Endothelial cell of umbilical vein (primary cell): Measurements from ENCODE around the gene BPI. TPM values are rescaled to one million over a fixed set of nuclear protein-coding genes. Genes with fewer than 3 reads are reported as not detected.

Experiments
- BruUV-seq: library from RNA; stranded (reverse); fragments of 400-500 nt; replicated peaks from 2 replicates; lab custom pipeline; 2021; lab: Mats Ljungman, UMichigan
- CTCF ChIA-PET: fragments of 300-600, 350-600 bp; sonication (Branson Sonifier 250); formaldehyde crosslinking; loops from one replicate; lab custom pipeline; 2021; ENCODE audit warnings: antibody characterized with exemption, inconsistent platforms; lab: Charles Lee
- POLR2A ChIA-PET: fragments of 300-600, 350-600 bp; sonication (Branson Sonifier 250); formaldehyde crosslinking; loops from one replicate; lab custom pipeline; 2021; ENCODE audit warnings: antibody characterized with exemption, inconsistent platforms; lab: Charles Lee
- DNase-seq: peaks from one replicate; pipeline ENCODE4 v3.0.0-alpha.2; 2011; ENCODE audit warnings: low read depth, low spot score
- FAIRE-seq: peaks from 2 replicates; lab custom pipeline; 2011; peaks lifted over from hg19 to GRCh38; lab: Jason Lieb, UNC
- H2AFZ ChIP-seq: 2 replicates; pipeline ENCODE4 v1.6.0; 2012; ENCODE audit warnings: low read depth, low read length, control low read depth, inconsistent platforms
- H3K27ac ChIP-seq: 2 replicates; pipeline ENCODE4 v1.5.1; 2011; ENCODE audit warnings: low read depth, mild to moderate bottlenecking, control low read depth, low read length, moderate library complexity; ENCODE audit not compliant: insufficient read depth
- H3K27me3 ChIP-seq, 2 experiments: 2 replicates each; pipeline versions ENCODE4 v1.6.0 to v1.6.1; 2011; ENCODE audit warnings: low read length in 2 of 2, mixed read lengths in 1 of 2; ENCODE audit not compliant: control insufficient read depth in 2 of 2, insufficient read depth in 2 of 2
- H3K36me3 ChIP-seq, 2 experiments: 2 replicates in 1 of 2; 3 replicates in 1 of 2; pipeline ENCODE4 v1.5.1; 2011; ENCODE audit warnings: low read length in 2 of 2, mild to moderate bottlenecking in 1 of 2, moderate library complexity in 1 of 2; ENCODE audit not compliant: control insufficient read depth in 2 of 2, insufficient read depth in 2 of 2; ENCODE audit errors: extremely low read depth in 1 of 2
- H3K4me1 ChIP-seq: 3 replicates; pipeline ENCODE4 v1.5.1; 2011; ENCODE audit warnings: mild to moderate bottlenecking, low read length; ENCODE audit not compliant: control insufficient read depth, insufficient read depth; ENCODE audit errors: extremely low read depth
- H3K4me2 ChIP-seq: 2 replicates; pipeline ENCODE4 v1.6.1; 2011; ENCODE audit warnings: low read length, control low read depth, mixed read lengths; ENCODE audit not compliant: insufficient read depth
- H3K4me3 ChIP-seq, 3 experiments: fragments of 200-600 bp in 1 of 3; sonication (generic), shearing (Covaris generic) in 1 of 3; replicated peaks in 1 of 3; 2 replicates each; pipeline ENCODE4 v1.5.1; 2011 to 2016; ENCODE audit warnings: control low read depth in 3 of 3, low read length in 3 of 3, mild to moderate bottlenecking in 2 of 3, inconsistent platforms in 1 of 3, low read depth in 1 of 3, moderate library complexity in 1 of 3; ENCODE audit not compliant: insufficient read depth in 1 of 3
- H3K79me2 ChIP-seq: 2 replicates; pipeline ENCODE4 v1.6.0; 2012; ENCODE audit warnings: low read length, inconsistent platforms; ENCODE audit not compliant: control insufficient read depth, insufficient read depth
- H3K9ac ChIP-seq: replicated peaks from 2 replicates; pipeline ENCODE3; 2011; ENCODE audit warnings: low read length, control low read depth; ENCODE audit not compliant: insufficient read depth; ENCODE audit errors: extremely low read depth
- H3K9me1 ChIP-seq: replicated peaks from 3 replicates; pipeline ENCODE4 v1.6.0; 2011; ENCODE audit warnings: mild to moderate bottlenecking, low read length; ENCODE audit not compliant: control insufficient read depth, insufficient read depth; ENCODE audit errors: extremely low read depth
- H3K9me3 ChIP-seq: replicated peaks from 2 replicates; pipeline ENCODE4 v1.5.1; 2012; ENCODE audit warnings: low read length, inconsistent platforms; ENCODE audit not compliant: control insufficient read depth, insufficient read depth
- H4K20me1 ChIP-seq: replicated peaks from 2 replicates; pipeline ENCODE3; 2011; ENCODE audit warnings: mild to moderate bottlenecking, low read length; ENCODE audit not compliant: control insufficient read depth, insufficient read depth; ENCODE audit errors: extremely low read depth
- EZH2 ChIP-seq: IDR thresholded peaks from 2 replicates; pipeline ENCODE4 v1.6.1; 2012; ENCODE audit warnings: borderline replicate concordance, low read depth, mild to moderate bottlenecking, moderate library complexity, low read length, inconsistent platforms; ENCODE audit not compliant: severe bottlenecking
- FOS ChIP-seq: IDR thresholded peaks from 2 replicates; pipeline ENCODE4 v1.6.1; 2011; ENCODE audit warnings: mild to moderate bottlenecking, low read length, moderate library complexity, borderline replicate concordance; ENCODE audit not compliant: insufficient read depth
- GATA2 ChIP-seq: IDR thresholded peaks from 2 replicates; pipeline ENCODE4 v1.7.0; 2011; ENCODE audit warnings: low read depth, mild to moderate bottlenecking, moderate library complexity, mixed read lengths, low read length; ENCODE audit not compliant: insufficient read length, insufficient read depth
- JUN ChIP-seq: IDR thresholded peaks from 2 replicates; pipeline ENCODE4 v1.6.1; 2011; ENCODE audit warnings: borderline replicate concordance, low read depth; ENCODE audit not compliant: insufficient read length, insufficient read depth
- MYC ChIP-seq: IDR thresholded peaks from one replicate; pipeline ENCODE4 v1.6.1; 2011; ENCODE audit warnings: mild to moderate bottlenecking, low read depth, low read length
- POLR2A ChIP-seq: IDR thresholded peaks from 2 replicates; pipeline ENCODE4 v1.6.1; 2012; ENCODE audit warnings: low read depth, mild to moderate bottlenecking, control low read depth, low read length
- POLR2AphosphoS5 ChIP-seq: IDR thresholded peaks from 2 replicates; pipeline ENCODE4 v1.6.1; 2012; ENCODE audit warnings: low read depth, mild to moderate bottlenecking, control low read depth, low read length, moderate library complexity; ENCODE audit not compliant: insufficient read depth
- dilution Hi-C: fragments of 300-500 bp; cut with MboI; formaldehyde crosslinking; loops from one replicate; pipeline ENCODE4 v1.15.0; 2019; ENCODE audit warnings: low sequenced_read_pairs; ENCODE audit not compliant: extremely low pct_ligation_motif_present
- intact Hi-C: fragments of 100-400 bp; cut with micrococcal nuclease; formaldehyde crosslinking; loops from one replicate; pipeline ENCODE4 v1.10.0; 2022
- polyA plus RNA-seq, 4 experiments: library from polyadenylated mRNA; depleted of rRNA in 3 of 4; stranded (reverse) in 3 of 4; unstranded in 1 of 4; fragments of >200 nt; gene quantifications; 2 replicates each; pipeline versions ENCODE4 v1.2.1 to v1.2.3, GENCODE V29; 2011 to 2012; ENCODE audit warnings: missing spikeins in 1 of 4
- total RNA-seq: library from RNA; stranded (reverse); gene quantifications from 2 replicates; pipeline ENCODE4 v1.2.3, GENCODE V29; 2021
- TF ChIP-seq, protein P1 (sequence below): IDR thresholded peaks from 2 replicates; pipeline ENCODE4 v1.6.1; 2011; ENCODE audit not compliant: insufficient read depth, insufficient read length
- TF ChIP-seq, protein P2 (sequence below), 2 donors: IDR thresholded peaks; 1 replicate in 1 of 2; 2 replicates in 1 of 2; pipeline ENCODE4 v1.5.1; 2011; ENCODE audit warnings: low read length in 2 of 2, mild to moderate bottlenecking in 2 of 2, moderate library complexity in 2 of 2, control low read depth in 1 of 2, inconsistent platforms in 1 of 2, low read depth in 1 of 2; ENCODE audit not compliant: insufficient read depth in 1 of 2; ENCODE audit errors: extremely low read depth in 1 of 2

Gene BPI
- total and polyA plus RNA-seq, 2 donors (not counting 3 experiments of a cell fraction or from before 2014, with no cell fraction given), result not detected

DNA sequence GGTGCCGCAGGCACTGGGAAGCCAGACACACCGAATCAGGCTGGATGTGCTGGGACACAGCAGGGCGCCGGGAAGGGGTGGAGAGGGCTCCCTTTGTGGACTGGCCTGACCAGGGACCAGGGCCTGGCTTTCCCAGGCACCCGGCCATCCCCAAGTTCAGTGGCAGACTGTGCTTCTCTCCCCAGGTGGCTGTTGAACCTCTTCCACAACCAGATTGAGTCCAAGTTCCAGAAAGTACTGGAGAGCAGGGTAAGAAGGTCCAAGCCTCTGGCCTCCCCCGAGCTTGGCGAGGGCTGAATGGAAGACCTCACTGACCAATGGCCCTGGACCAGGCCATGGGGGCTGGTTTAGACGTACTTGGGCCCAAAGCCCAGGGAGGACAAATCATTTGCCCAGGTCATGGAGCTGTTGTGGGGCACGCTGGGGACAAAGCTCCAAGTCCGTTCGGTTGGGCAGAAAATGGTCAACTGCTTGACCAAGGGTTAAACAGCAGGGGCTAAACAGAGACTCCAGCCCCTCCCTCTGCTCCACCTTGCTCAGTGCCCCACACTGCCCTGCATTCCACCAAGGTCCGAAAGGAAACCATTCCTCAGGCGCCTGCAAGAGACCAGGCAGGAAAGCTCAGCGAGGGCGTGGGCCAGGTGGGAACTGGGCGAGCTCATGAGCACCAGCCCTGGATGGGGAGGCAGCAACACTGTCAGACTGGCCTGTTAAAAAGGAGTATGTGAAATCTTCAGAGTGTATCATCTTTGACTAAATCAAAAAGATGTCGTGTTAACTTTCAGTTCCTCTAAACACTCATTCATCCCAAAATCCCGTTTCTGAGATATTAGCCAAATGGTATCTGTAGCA lies 51.4 kb downstream of the BPI start:
- intact Hi-C loops, result no loop called here
- H3K27me3 ChIP-seq, result no peaks in the 10 kb centered on the region
- no TSS peak for BruUV-seq
- H3K4me3 ChIP-seq, result no peak overlapping the region
- no peak overlapping the region for H3K4me2 ChIP-seq
- H3K9ac ChIP-seq, result no peak overlapping the region
- H4K20me1 ChIP-seq, result no peaks in the 10 kb centered on the region
- ChIA-PET POLR2A (no interaction called here), CTCF (interaction anchor here (0.8 to 3.7 kb wide), 6 partner anchors 9 to 791 kb away, joined by 3 to 27 read pairs (median 6); no protein-coding TSS in a partner anchor)
- no peaks in the 10 kb centered on the region for H3K9me3 ChIP-seq
- H3K4me1 ChIP-seq, result no peaks in the 10 kb centered on the region
- no peaks in the 10 kb centered on the region for H3K9me1 ChIP-seq
- dilution Hi-C loops, result no loop called here
- no peak overlapping the region for H3K27ac ChIP-seq
- H2AFZ ChIP-seq, result no peak overlapping the region
- TF ChIP-seq MYC (no peak), EZH2 (no peak), JUN (no peak), POLR2A (no peak), POLR2AphosphoS5 (no peak), FOS (no peak), GATA2 (no peak)
- TF ChIP-seq, protein P1, sequence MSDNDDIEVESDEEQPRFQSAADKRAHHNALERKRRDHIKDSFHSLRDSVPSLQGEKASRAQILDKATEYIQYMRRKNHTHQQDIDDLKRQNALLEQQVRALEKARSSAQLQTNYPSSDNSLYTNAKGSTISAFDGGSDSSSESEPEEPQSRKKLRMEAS, result no peak
- TF ChIP-seq, protein P2, sequence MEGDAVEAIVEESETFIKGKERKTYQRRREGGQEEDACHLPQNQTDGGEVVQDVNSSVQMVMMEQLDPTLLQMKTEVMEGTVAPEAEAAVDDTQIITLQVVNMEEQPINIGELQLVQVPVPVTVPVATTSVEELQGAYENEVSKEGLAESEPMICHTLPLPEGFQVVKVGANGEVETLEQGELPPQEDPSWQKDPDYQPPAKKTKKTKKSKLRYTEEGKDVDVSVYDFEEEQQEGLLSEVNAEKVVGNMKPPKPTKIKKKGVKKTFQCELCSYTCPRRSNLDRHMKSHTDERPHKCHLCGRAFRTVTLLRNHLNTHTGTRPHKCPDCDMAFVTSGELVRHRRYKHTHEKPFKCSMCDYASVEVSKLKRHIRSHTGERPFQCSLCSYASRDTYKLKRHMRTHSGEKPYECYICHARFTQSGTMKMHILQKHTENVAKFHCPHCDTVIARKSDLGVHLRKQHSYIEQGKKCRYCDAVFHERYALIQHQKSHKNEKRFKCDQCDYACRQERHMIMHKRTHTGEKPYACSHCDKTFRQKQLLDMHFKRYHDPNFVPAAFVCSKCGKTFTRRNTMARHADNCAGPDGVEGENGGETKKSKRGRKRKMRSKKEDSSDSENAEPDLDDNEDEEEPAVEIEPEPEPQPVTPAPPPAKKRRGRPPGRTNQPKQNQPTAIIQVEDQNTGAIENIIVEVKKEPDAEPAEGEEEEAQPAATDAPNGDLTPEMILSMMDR (IDR thresholded peaks at IDR 0.05; ENCODE audit: extremely low read depth in 1 of 2, insufficient read depth in 1 of 2, low read depth in 1 of 2, low read length in 2 of 2), result no peak
- no peaks in the 10 kb centered on the region for H3K79me2 ChIP-seq
- FAIRE-seq, result no peak
- no peak for DNase-seq
- H3K36me3 ChIP-seq, result no peaks in the 10 kb centered on the region
